CD4-positive, CD25-positive, alpha-beta regulatory T cell (primary cell): Measurements from ENCODE around the gene INHBE. TPM values are rescaled to one million over a fixed set of nuclear protein-coding genes. Genes with fewer than 3 reads are reported as not detected.

Experiments
- ATAC-seq, 2 donors: fragments of 150-1000 bp; cut with Tn5 transposase; one replicate each; pipeline ENCODE4 v1.10.0; 2021; ENCODE audit warnings: low read depth in 2 of 2, moderate number of reproducible peaks in 2 of 2, moderate library complexity in 1 of 2
- DNase-seq, 3 donors: peaks; one replicate each; pipeline versions ENCODE4 v3.0.0 to v3.0.0-alpha.2; 2012 to 2022; ENCODE audit warnings: mixed read lengths in 1 of 3
- H3K27ac ChIP-seq: one replicate; pipeline ENCODE4 v1.7.0; 2013; ENCODE audit warnings: mild to moderate bottlenecking, low read length; ENCODE audit not compliant: insufficient read depth, poor library complexity, severe bottlenecking
- H3K27me3 ChIP-seq: one replicate; pipeline ENCODE4 v1.7.0; 2013; ENCODE audit warnings: low read length; ENCODE audit not compliant: control insufficient read depth, insufficient read depth
- H3K36me3 ChIP-seq: one replicate; pipeline ENCODE4 v1.7.0; 2013; ENCODE audit warnings: mild to moderate bottlenecking, low read length, moderate library complexity; ENCODE audit not compliant: control insufficient read depth, insufficient read depth
- H3K4me1 ChIP-seq: 2 replicates; pipeline ENCODE4 v1.7.0; 2013; ENCODE audit warnings: mild to moderate bottlenecking, low read length; ENCODE audit not compliant: insufficient read depth, control insufficient read depth, poor library complexity, severe bottlenecking
- H3K4me3 ChIP-seq: one replicate; pipeline ENCODE4 v1.7.0; 2013; ENCODE audit warnings: low read depth, mild to moderate bottlenecking, low read length, moderate library complexity
- H3K9me3 ChIP-seq, 2 experiments: 1 replicate in 1 of 2; 2 replicates in 1 of 2; pipeline ENCODE4 v1.7.0; 2013; ENCODE audit warnings: low read length in 2 of 2, mild to moderate bottlenecking in 1 of 2, moderate library complexity in 1 of 2; ENCODE audit not compliant: control insufficient read depth in 2 of 2
- H3K27ac Mint-ChIP-seq, 3 donors: one replicate each; pipeline ENCODE4 v1.8.0; 2020 to 2022; ENCODE audit warnings: mild to moderate bottlenecking in 3 of 3, mixed read lengths in 3 of 3, moderate library complexity in 2 of 3
- H3K27me3 Mint-ChIP-seq: one replicate; pipeline ENCODE4 v1.8.0; 2022; ENCODE audit warnings: mild to moderate bottlenecking, mixed read lengths
- H3K36me3 Mint-ChIP-seq: one replicate; pipeline ENCODE4 v1.8.0; 2020; ENCODE audit warnings: mixed read lengths
- H3K4me1 Mint-ChIP-seq, 4 donors: one replicate each; pipeline ENCODE4 v1.8.0; 2020 to 2022; ENCODE audit warnings: mixed read lengths in 4 of 4, mild to moderate bottlenecking in 1 of 4
- H3K4me3 Mint-ChIP-seq, 4 donors: one replicate each; pipeline ENCODE4 v1.8.0; 2020 to 2022; ENCODE audit warnings: mild to moderate bottlenecking in 4 of 4, mixed read lengths in 4 of 4, moderate library complexity in 3 of 4
- H3K9me3 Mint-ChIP-seq, 7 donors: one replicate each; pipeline ENCODE4 v1.8.0; 2020 to 2022; ENCODE audit warnings: mixed read lengths in 7 of 7, mild to moderate bottlenecking in 3 of 7, moderate library complexity in 2 of 7
- polyA plus RNA-seq, 4 donors: library from polyadenylated mRNA; unstranded; fragments of 300-500 nt; fragmentation: Illumina TruSeq; gene quantifications; one replicate each; pipeline ENCODE4 v1.2.3, GENCODE V29; 2021
- total RNA-seq: library from RNA; stranded (reverse); gene quantifications from one replicate; pipeline ENCODE4 v1.2.3, GENCODE V29; 2022

INHBE gene
- total and polyA plus RNA-seq, 5 donors from 2014 or later: 0.06 TPM; not detected in 4

- peaks cover 73% of the 10 kb centered on the region for H3K36me3 ChIP-seq
- Mint-ChIP-seq H3K27ac (peak overlapping the region in 1 of 3 donors; percentile 83), H3K4me3 (no peak overlapping the region), H3K36me3 (peaks cover 52% of the 10 kb centered on the region), H3K4me1 (peaks cover 0 to 58% (median 39%) of the 10 kb centered on the region in 4 donors), H3K27me3 (no peaks in the 10 kb centered on the region), H3K9me3 (no peaks in the 10 kb centered on the region)
- peaks cover 36% of the 10 kb centered on the region for H3K4me1 ChIP-seq
- no peaks in the 10 kb centered on the region for H3K27me3 ChIP-seq
- ATAC-seq: no peak
- no peak overlapping the region for H3K27ac ChIP-seq
- DNase-seq: no peak
- no peaks in the 10 kb centered on the region for H3K9me3 ChIP-seq
- H3K4me3 ChIP-seq: no peak overlapping the region
Observed at GRCh38 chr12:57470286-57470969, 15.3 kb downstream of the INHBE start.

- no peak for DNase-seq
- no peaks in the 10 kb centered on the region for H3K27me3 ChIP-seq
- Mint-ChIP-seq H3K27ac (peak overlapping the region in 2 of 3 donors; percentile 83 to 86), H3K27me3 (no peaks in the 10 kb centered on the region), H3K4me1 (peaks cover 0 to 58% (median 38%) of the 10 kb centered on the region in 4 donors), H3K4me3 (no peak overlapping the region), H3K9me3 (no peaks in the 10 kb centered on the region), H3K36me3 (peaks cover 48% of the 10 kb centered on the region)
- no peak for ATAC-seq
- H3K36me3 ChIP-seq: peaks cover 75% of the 10 kb centered on the region
- peak overlapping the region; percentile 14 for H3K27ac ChIP-seq
- no peaks in the 10 kb centered on the region for H3K9me3 ChIP-seq
- H3K4me1 ChIP-seq: peaks cover 43% of the 10 kb centered on the region
- H3K4me3 ChIP-seq: no peak overlapping the region
Observed at GRCh38 chr12:57470970-57471656, 16.0 kb downstream of the INHBE start.

- DNase-seq: no peak
- Histone ChIP-seq H3K4me1 (peaks cover 48% of the 10 kb centered on the region), H3K27me3 (no peaks in the 10 kb centered on the region), H3K9me3 (no peaks in the 10 kb centered on the region), H3K4me3 (no peak overlapping the region), H3K36me3 (peaks cover 75% of the 10 kb centered on the region), H3K27ac (peak overlapping the region; percentile 14)
- no peaks in the 10 kb centered on the region for H3K27me3 Mint-ChIP-seq
- ATAC-seq: no peak
- peaks cover 48% of the 10 kb centered on the region for H3K36me3 Mint-ChIP-seq
- H3K9me3 Mint-ChIP-seq: no peaks in the 10 kb centered on the region
- H3K27ac Mint-ChIP-seq: peak overlapping the region in 1 of 3 donors; percentile 49
- H3K4me1 Mint-ChIP-seq: peaks cover 0 to 63% (median 43%) of the 10 kb centered on the region in 4 donors
- peak overlapping the region in 1 of 4 donors; percentile 89 for H3K4me3 Mint-ChIP-seq
Observed at GRCh38 chr12:57471661-57472060, 16.6 kb downstream of the INHBE start.

- Histone ChIP-seq H3K27ac (peak overlapping the region; percentile 38), H3K4me1 (peaks cover 56% of the 10 kb centered on the region), H3K27me3 (no peaks in the 10 kb centered on the region), H3K9me3 (no peaks in the 10 kb centered on the region), H3K36me3 (peaks cover 72% of the 10 kb centered on the region), H3K4me3 (no peak overlapping the region)
- Mint-ChIP-seq H3K27me3 (no peaks in the 10 kb centered on the region), H3K4me1 (peaks cover 0 to 70% (median 48%) of the 10 kb centered on the region in 4 donors), H3K27ac (peak overlapping the region; percentile 43 to 84 (median 49)), H3K36me3 (peaks cover 47% of the 10 kb centered on the region), H3K4me3 (peak overlapping the region in 3 of 4 donors; percentile 11 to 89 (median 46)), H3K9me3 (no peaks in the 10 kb centered on the region)
- no peak for DNase-seq
- ATAC-seq: no peak
Observed at GRCh38 chr12:57472391-57472790, 17.3 kb downstream of the INHBE start.

- no peaks in the 10 kb centered on the region for H3K27me3 Mint-ChIP-seq
- peak overlapping the region; percentile 13 to 97 (median 83) for H3K27ac Mint-ChIP-seq
- Histone ChIP-seq H3K27ac (no peak overlapping the region), H3K4me3 (no peak overlapping the region), H3K9me3 (no peaks in the 10 kb centered on the region), H3K27me3 (no peaks in the 10 kb centered on the region), H3K36me3 (peaks cover 65% of the 10 kb centered on the region), H3K4me1 (peaks cover 66% of the 10 kb centered on the region)
- no peaks in the 10 kb centered on the region for H3K9me3 Mint-ChIP-seq
- peaks cover 3 to 71% (median 47%) of the 10 kb centered on the region in 4 donors for H3K4me1 Mint-ChIP-seq
- H3K4me3 Mint-ChIP-seq: peak overlapping the region in 3 of 4 donors; percentile 82 to 89 (median 84)
- ATAC-seq: no peak
- no peak for DNase-seq
- H3K36me3 Mint-ChIP-seq: peaks cover 41% of the 10 kb centered on the region
Observed at GRCh38 chr12:57473392-57473791, 18.3 kb downstream of the INHBE start.

GRCh38 chr12:57473886-57474285 lies 18.8 kb downstream of the INHBE start:
- H3K27me3 ChIP-seq: no peaks in the 10 kb centered on the region
- H3K27ac ChIP-seq: peak overlapping the region; percentile 14
- ATAC-seq: no peak
- DNase-seq: no peak
- Mint-ChIP-seq H3K9me3 (no peaks in the 10 kb centered on the region), H3K27me3 (no peaks in the 10 kb centered on the region), H3K4me3 (peak overlapping the region; percentile 82 to 89 (median 86)), H3K4me1 (peaks cover 8 to 75% (median 51%) of the 10 kb centered on the region in 4 donors), H3K36me3 (peaks cover 45% of the 10 kb centered on the region), H3K27ac (peak overlapping the region; percentile 39 to 97 (median 83))
- peaks cover 71% of the 10 kb centered on the region for H3K4me1 ChIP-seq
- peaks cover 64% of the 10 kb centered on the region for H3K36me3 ChIP-seq
- H3K4me3 ChIP-seq: no peak overlapping the region
- H3K9me3 ChIP-seq: no peaks in the 10 kb centered on the region

GRCh38 chr12:57474430-57474829 lies 19.3 kb downstream of the INHBE start:
- peak overlapping the region; percentile 83 to 97 (median 88) for H3K27ac Mint-ChIP-seq
- H3K4me1 ChIP-seq: peaks cover 76% of the 10 kb centered on the region
- peak overlapping the region; percentile 43 for H3K4me3 ChIP-seq
- H3K36me3 Mint-ChIP-seq: peaks cover 46% of the 10 kb centered on the region
- H3K9me3 ChIP-seq: no peaks in the 10 kb centered on the region
- peak overlapping the region; percentile 82 to 89 (median 86) for H3K4me3 Mint-ChIP-seq
- no peak overlapping the region for H3K27ac ChIP-seq
- H3K36me3 ChIP-seq: peaks cover 58% of the 10 kb centered on the region
- ATAC-seq (no peak), DNase-seq (no peak)
- H3K9me3 Mint-ChIP-seq: no peaks in the 10 kb centered on the region
- H3K27me3 Mint-ChIP-seq: no peaks in the 10 kb centered on the region
- no peaks in the 10 kb centered on the region for H3K27me3 ChIP-seq
- peaks cover 8 to 81% (median 54%) of the 10 kb centered on the region in 4 donors for H3K4me1 Mint-ChIP-seq
